Activated T-helper 1 cell treated with Interleukin-2 at 50 U/mL for 16 hours (primary cell): Measurements from ENCODE around the gene SERPING1.
A peak's percentile ranks its signal among the peaks of the same experiment; 100 is the strongest.

Experiments
- DNase-seq: peaks from one replicate; pipeline ENCODE4 v3.0.0-alpha.2; 2020; ENCODE audit warnings: low read depth

The SERPING1 gene

DNA sequence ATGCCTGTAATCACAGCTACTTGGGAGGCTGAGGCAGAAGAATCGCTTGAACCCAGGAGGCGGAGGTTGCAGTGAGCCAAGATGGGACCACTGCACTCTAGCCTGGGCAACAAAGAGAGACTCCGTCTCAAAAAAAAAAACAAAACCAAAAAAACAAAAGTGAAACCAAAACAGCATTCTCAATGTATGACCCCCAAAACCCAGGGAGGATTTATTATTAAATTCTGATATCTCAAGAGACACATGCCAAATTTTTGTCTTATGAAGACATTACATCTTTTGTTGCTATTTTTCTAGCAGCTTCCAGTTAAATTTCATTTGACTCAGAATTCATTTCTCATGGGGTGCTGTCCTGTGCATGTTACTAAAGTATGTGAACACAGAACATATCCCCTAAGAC is 55.2 kb downstream of the SERPING1 start:
- no peak for DNase-seq

DNA sequence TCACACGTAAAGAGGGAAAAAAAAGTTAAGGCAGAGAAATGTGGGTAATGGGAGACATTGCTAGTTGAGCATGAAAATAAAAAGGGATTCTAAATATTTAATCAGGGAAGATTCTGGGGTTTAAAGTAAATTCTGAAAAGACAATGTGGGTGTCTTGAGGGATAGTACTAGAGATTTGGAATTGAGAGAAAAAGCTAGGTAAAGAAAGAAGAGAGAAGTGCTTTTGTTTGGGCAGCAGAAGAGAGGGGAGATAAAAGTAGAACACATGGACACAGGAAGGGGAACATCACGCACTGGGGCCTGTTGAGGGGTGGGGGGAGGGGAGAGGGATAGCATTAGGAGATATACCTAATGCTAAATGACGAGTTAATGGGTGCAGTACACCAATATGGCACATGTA is 55.7 kb downstream of the SERPING1 start:
- no peak for DNase-seq

GRCh38 chr11:57656885-57657193 is 59.4 kb downstream of the SERPING1 start:
- DNase-seq: no peak

GRCh38 chr11:57657194-57658022 is 59.9 kb downstream of the SERPING1 start, which contains the start of gene CLP1:
CLP1 (plus strand) TSS chr11:57657762; CDS start chr11:57659477, 1,715 bp downstream.
- DNase-seq: peak; percentile 97

DNA sequence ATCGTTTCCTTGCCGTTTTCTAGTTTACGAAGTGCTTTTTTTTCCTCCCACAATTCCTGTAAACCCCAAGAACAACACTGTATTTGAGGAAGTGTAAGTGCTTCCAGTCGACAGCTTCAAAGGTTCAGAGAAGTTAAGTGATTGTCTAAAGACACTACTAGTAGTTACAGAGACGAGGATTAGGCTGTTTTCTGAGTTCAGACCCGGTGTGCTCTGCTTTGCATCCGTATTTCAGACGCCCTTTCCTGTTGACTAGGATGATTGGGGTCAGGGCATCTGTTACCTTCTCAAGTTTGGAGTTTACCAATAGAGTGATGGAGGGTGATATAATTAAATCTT is 60.5 kb downstream of the SERPING1 start:
- no peak for DNase-seq

GRCh38 chr11:57659669-57660068 is 62.2 kb downstream of the SERPING1 start:
- no peak for DNase-seq

DNA sequence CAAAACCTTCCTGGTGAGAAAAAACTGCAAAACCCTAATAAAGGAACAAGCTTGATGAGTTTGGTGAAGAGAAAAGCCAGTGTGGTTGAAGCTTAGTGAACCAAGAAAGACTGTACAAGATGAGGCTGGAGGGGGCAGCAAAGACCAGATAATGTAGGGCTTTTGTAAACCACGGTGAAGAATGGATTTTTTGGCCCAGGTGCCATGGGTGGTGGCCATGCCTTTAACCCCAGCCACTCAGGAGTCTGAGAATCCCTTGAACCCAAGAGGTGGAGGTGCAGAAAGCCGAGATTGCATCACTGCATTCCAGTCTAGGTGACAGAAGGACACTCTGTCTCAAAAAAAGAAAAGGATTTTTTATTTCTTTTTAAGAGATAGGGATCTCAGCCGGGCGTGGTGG is 65.4 kb downstream of the SERPING1 start:
- DNase-seq: no peak

GRCh38 chr11:57663975-57664374 is 66.5 kb downstream of the SERPING1 start:
- DNase-seq: no peak
